NCI-H2029 treated with DMSO at 0.1 percent for 48 hours (cell line): ENCODE results near the gene MYCBP2.
"Not testable (repeated sequence)": the region's sequence is repeated elsewhere in the genome, so short reads cannot be mapped to it uniquely, and the experiment has no call there.

Source experiments
- DNase-seq: peaks from one replicate; lab custom pipeline; 2025; lab: John Stamatoyannopoulos, UW

Gene MYCBP2

GRCh38 chr13:77218274-77218673 lies 108.6 kb downstream of the MYCBP2 start:
- DNase-seq = no peak

GRCh38 chr13:77215543-77215942 lies 111.4 kb downstream of the MYCBP2 start:
- DNase-seq = no peak

GRCh38 chr13:77213644-77214043 lies 113.2 kb downstream of the MYCBP2 start:
- DNase-seq = no peak

GRCh38 chr13:77207943-77208342 lies 119.0 kb downstream of the MYCBP2 start:
- DNase-seq = no peak

- DNase-seq = not testable (repeated sequence)
Measured at GRCh38 chr13:77198995-77199394, 127.9 kb downstream of the MYCBP2 start.

- no peak for DNase-seq
Measured at GRCh38 chr13:77196052-77196618, 130.8 kb downstream of the MYCBP2 start.

GRCh38 chr13:77190349-77190958 lies 136.4 kb downstream of the MYCBP2 start:
- DNase-seq = no peak

GRCh38 chr13:77185721-77186120 lies 141.2 kb downstream of the MYCBP2 start:
- no peak for DNase-seq

- no peak for DNase-seq
Measured at GRCh38 chr13:77184455-77184854, 142.4 kb downstream of the MYCBP2 start.

GRCh38 chr13:77180011-77180410 lies 146.9 kb downstream of the MYCBP2 start:
- no peak for DNase-seq

GRCh38 chr13:77177646-77178045 lies 149.2 kb downstream of the MYCBP2 start:
- DNase-seq = no peak

GRCh38 chr13:77176350-77176749 lies 150.5 kb downstream of the MYCBP2 start:
- no peak for DNase-seq

GRCh38 chr13:77172650-77173049 lies 154.2 kb downstream of the MYCBP2 start:
- no peak for DNase-seq

GRCh38 chr13:77171451-77171850 lies 155.4 kb downstream of the MYCBP2 start:
- DNase-seq = no peak

GRCh38 chr13:77168237-77168636 lies 158.7 kb downstream of the MYCBP2 start:
- DNase-seq = no peak

- no peak for DNase-seq
Measured at GRCh38 chr13:77150651-77151050, 176.2 kb downstream of the MYCBP2 start.

- no peak for DNase-seq
Measured at GRCh38 chr13:77143431-77143830, 183.5 kb downstream of the MYCBP2 start.

- no peak for DNase-seq
Measured at GRCh38 chr13:77139306-77139705, 187.6 kb downstream of the MYCBP2 start.

GRCh38 chr13:77138813-77139212 lies 188.1 kb downstream of the MYCBP2 start:
- DNase-seq = no peak

- DNase-seq = no peak
Measured at GRCh38 chr13:77136902-77137420, 189.9 kb downstream of the MYCBP2 start.

GRCh38 chr13:77124423-77124822 lies 202.5 kb downstream of the MYCBP2 start:
- no peak for DNase-seq

- DNase-seq = no peak
Measured at GRCh38 chr13:77118134-77118533, 208.8 kb downstream of the MYCBP2 start.

- no peak for DNase-seq
Measured at GRCh38 chr13:77114271-77114670, 212.6 kb downstream of the MYCBP2 start.

GRCh38 chr13:77113496-77113895 lies 213.4 kb downstream of the MYCBP2 start:
- no peak for DNase-seq
